ENCODE data around the gene RASA3. TPM values are rescaled to one million over a fixed set of nuclear protein-coding genes. Genes with fewer than 3 reads are reported as not detected.
A peak's percentile ranks its signal among the peaks of the same experiment; 100 is the strongest.
"Not testable (repeated sequence)": the region's sequence is repeated elsewhere in the genome, so short reads cannot be mapped to it uniquely, and the experiment has no call there.

RASA3 gene
- total and polyA plus RNA-seq, 10 of the 15 experiments (the other 5 are each of a cell fraction or from before 2014, with no cell fraction given): 0.79 to 33.9 (median 17.6) TPM

GRCh38 chr13:114148886-114149285 is 16.5 kb upstream of the RASA3 start:
- Histone ChIP-seq H3K4me2 (ENCODE audit: control insufficient read depth, insufficient read depth) (peak overlapping the region; percentile 66), H3K4me1 (ENCODE audit: control insufficient read depth, insufficient read depth, low read length) (peaks cover 32% of the 10 kb centered on the region)
- DNase-seq (ENCODE audit: low read depth, low spot score); H3K9ac ChIP-seq (ENCODE audit: control insufficient read depth, insufficient read depth, low read length); H3K9me3 ChIP-seq (replicated peaks; ENCODE audit: control insufficient read depth, insufficient read depth, low read length); H3K79me2 ChIP-seq (ENCODE audit: control insufficient read depth, insufficient read depth, low read length); H3K36me3 ChIP-seq (ENCODE audit: control insufficient read depth in 2 of 2, insufficient read depth in 2 of 2, low read length in 1 of 2); H4K20me1 ChIP-seq (ENCODE audit: control insufficient read depth, insufficient read depth); H3K27me3 ChIP-seq (replicated peaks in 1 of 2; ENCODE audit: control insufficient read depth in 2 of 2, insufficient read depth in 2 of 2, low read length in 1 of 2); in situ Hi-C loops (cut with MboI); BruUV-seq (replicated peaks); ATAC-seq; H2AFZ ChIP-seq (ENCODE audit: control insufficient read depth, low read depth, low read length); H3K4me3 ChIP-seq; H3K27ac ChIP-seq (ENCODE audit: control insufficient read depth, insufficient read depth); FAIRE-seq: not testable (repeated sequence)
- intact Hi-C loops (cut with micrococcal nuclease; ENCODE audit: unreplicated experiment): loop anchor here (10.0 kb wide), 1 partner anchor 334 kb away; no protein-coding TSS in a partner anchor
- WGBS (ENCODE audit: insufficient coverage, insufficient replicate concordance, low lambda C conversion rate, missing lambda C conversion rate): 77% methylated on average over 17 of the region's 19 CpGs
- ChIA-PET POLR2A (interaction anchor here (0.5 kb wide), 1 partner anchor 105 kb away, joined by 3 read pairs; no protein-coding TSS in a partner anchor), CTCF (interaction anchor here (0.7 to 1.4 kb wide), 2 partner anchors 30 to 112 kb away, joined by 3 read pairs; no protein-coding TSS in a partner anchor), RAD21 (ENCODE audit: unreplicated experiment) (interaction anchor here (1.1 to 1.5 kb wide), 3 partner anchors 18 to 78 kb away, joined by 3 to 7 read pairs (median 4); no protein-coding TSS in a partner anchor), SMC1A (ENCODE audit: uncharacterized antibody, unreplicated experiment) (interaction anchor here (1.4 kb wide), 1 partner anchor 12 kb away, joined by 6 read pairs; no protein-coding TSS in a partner anchor)

- SMC1A ChIA-PET (ENCODE audit: uncharacterized antibody, unreplicated experiment): interaction anchor here (0.9 to 1.4 kb wide), 3 partner anchors 12 to 66 kb away, joined by 3 to 6 read pairs (median 3); no protein-coding TSS in a partner anchor
- Histone ChIP-seq H3K4me3 (0 out of 2 replicates have a peak overlapping the region, but pooled peaks have one; percentile 5), H3K79me2 (ENCODE audit: control insufficient read depth, insufficient read depth, low read length) (no peaks in the 10 kb centered on the region), H2AFZ (ENCODE audit: control insufficient read depth, low read depth, low read length) (peak overlapping the region; percentile 49; the same call in 1 of the 2 replicates), H3K4me1 (ENCODE audit: control insufficient read depth, insufficient read depth, low read length) (peaks cover 34% of the 10 kb centered on the region), H3K36me3 (ENCODE audit: control insufficient read depth in 2 of 2, insufficient read depth in 2 of 2, low read length in 1 of 2) (no peaks in the 10 kb centered on the region), H3K27ac (ENCODE audit: control insufficient read depth, insufficient read depth) (peak overlapping the region; percentile 7), H4K20me1 (ENCODE audit: control insufficient read depth, insufficient read depth) (no peaks in the 10 kb centered on the region), H3K4me2 (ENCODE audit: control insufficient read depth, insufficient read depth) (peak overlapping the region; percentile 66), H3K9me3 (replicated peaks; ENCODE audit: control insufficient read depth, insufficient read depth, low read length) (no peaks in the 10 kb centered on the region), H3K27me3 (replicated peaks in 1 of 2; ENCODE audit: control insufficient read depth in 2 of 2, insufficient read depth in 2 of 2, low read length in 1 of 2) (peaks cover 0 to 3% of the 10 kb centered on the region in 2 experiments; a peak in 1 of 4 replicates), H3K9ac (ENCODE audit: control insufficient read depth, insufficient read depth, low read length) (0 out of 2 replicates have a peak overlapping the region, but pooled peaks have one; percentile 0)
- no TSS peak for BruUV-seq (replicated peaks)
- intact Hi-C loops (cut with micrococcal nuclease; ENCODE audit: unreplicated experiment) (loop anchor here (10.0 kb wide), 1 partner anchor 334 kb away; no protein-coding TSS in a partner anchor), in situ Hi-C loops (cut with MboI) (no loop called here)
- CTCF ChIA-PET: interaction anchor here (0.7 to 1.4 kb wide), 5 partner anchors 30 to 111 kb away, joined by 3 to 4 read pairs (median 3); no protein-coding TSS in a partner anchor
- POLR2A ChIA-PET: interaction anchor here (0.5 kb wide), 1 partner anchor 105 kb away, joined by 3 read pairs; no protein-coding TSS in a partner anchor
- peak; percentile 74 for DNase-seq (ENCODE audit: low read depth, low spot score)
- RAD21 ChIA-PET (ENCODE audit: unreplicated experiment): interaction anchor here (0.6 to 1.5 kb wide), 6 partner anchors 18 to 81 kb away, joined by 3 to 8 read pairs (median 5); no protein-coding TSS in a partner anchor
- peak; percentile 84 for ATAC-seq
- 0% methylated on average over 8 of the region's 8 CpGs for WGBS (ENCODE audit: insufficient coverage, insufficient replicate concordance, low lambda C conversion rate, missing lambda C conversion rate)
- FAIRE-seq: peak; percentile 52
- TF ChIP-seq CEBPZ (IDR thresholded peaks at IDR 0.05; ENCODE audit: low read depth, low read length) (no peak), ZNF207 (IDR thresholded peaks at IDR 0.05; ENCODE audit: borderline replicate concordance) (no peak), MYC (IDR thresholded peaks at IDR 0.05; ENCODE audit: insufficient read depth, insufficient read length, insufficient replicate concordance, low read length, severe bottlenecking) (no peak), CREB1 (IDR thresholded peaks at IDR 0.05; ENCODE audit: low read depth) (peak; percentile 73), EZH2 (IDR thresholded peaks at IDR 0.05; ENCODE audit: borderline replicate concordance, control insufficient read depth, low read depth, low read length) (no peak), NRF1 (conservative IDR thresholded peaks at IDR 0.05; ENCODE audit: low read depth, low read length) (no peak), WRNIP1 (IDR thresholded peaks at IDR 0.05; ENCODE audit: borderline replicate concordance, low read depth, low read length) (no peak), MEF2A (IDR thresholded peaks at IDR 0.05; ENCODE audit: insufficient read depth, low read depth, low read length) (no peak), TCF7 (IDR thresholded peaks at IDR 0.05; ENCODE audit: borderline replicate concordance) (no peak), CBFB (IDR thresholded peaks at IDR 0.05; ENCODE audit: low read depth) (no peak), JUNB (IDR thresholded peaks at IDR 0.05) (no peak), BMI1 (IDR thresholded peaks at IDR 0.05; ENCODE audit: borderline replicate concordance) (no peak), SMAD5 (IDR thresholded peaks at IDR 0.05; ENCODE audit: low read depth) (no peak), TBL1XR1 (IDR thresholded peaks at IDR 0.05; ENCODE audit: low read depth, low read length) (peak; percentile 78; the same call in 1 of the 2 replicates)
These were observed 16.1 kb upstream of the RASA3 start for GRCh38 chr13:114148521-114148855.

Measured in GM12878 (cell line).